Pons (tissue), 1 donor: Measurements from ENCODE around the gene AGTR1.
"Not testable (repeated sequence)": the region's sequence is repeated elsewhere in the genome, so short reads cannot be mapped to it uniquely, and the experiment has no call there.

Experiments
- DNase-seq: peaks from one replicate; pipeline ENCODE4 v3.0.0-alpha.2; 2016; ENCODE audit warnings: low spot score

Gene AGTR1

GRCh38 chr3:148758303-148758884 lies 60.7 kb downstream of the AGTR1 start:
- DNase-seq, result no peak

GRCh38 chr3:148759430-148759829 lies 61.7 kb downstream of the AGTR1 start:
- no peak for DNase-seq

- no peak for DNase-seq
Measured at GRCh38 chr3:148763156-148763680, 65.5 kb downstream of the AGTR1 start.

- no peak for DNase-seq
Measured at GRCh38 chr3:148763986-148764935, 66.6 kb downstream of the AGTR1 start.

- no peak for DNase-seq
Measured at GRCh38 chr3:148772361-148772760, 74.7 kb downstream of the AGTR1 start.

GRCh38 chr3:148772835-148773234 lies 75.1 kb downstream of the AGTR1 start:
- no peak for DNase-seq

GRCh38 chr3:148773805-148774204 lies 76.1 kb downstream of the AGTR1 start:
- DNase-seq, result no peak

GRCh38 chr3:148778926-148779325 lies 81.2 kb downstream of the AGTR1 start:
- DNase-seq, result no peak

- not testable (repeated sequence) for DNase-seq
Measured at GRCh38 chr3:148785026-148785425, 87.3 kb downstream of the AGTR1 start.

- not testable (repeated sequence) for DNase-seq
Measured at GRCh38 chr3:148786159-148786558, 88.5 kb downstream of the AGTR1 start.

GRCh38 chr3:148789146-148789545 lies 91.4 kb downstream of the AGTR1 start:
- DNase-seq, result peak; percentile 42

- no peak for DNase-seq
Measured at GRCh38 chr3:148789906-148790305, 92.2 kb downstream of the AGTR1 start.

- no peak for DNase-seq
Measured at GRCh38 chr3:148790370-148790769, 92.7 kb downstream of the AGTR1 start.

- peak; percentile 94 for DNase-seq
Measured at GRCh38 chr3:148790851-148791735, 93.4 kb downstream of the AGTR1 start.

- DNase-seq, result no peak
Measured at GRCh38 chr3:148791920-148792319, 94.2 kb downstream of the AGTR1 start.

- DNase-seq, result no peak
Measured at GRCh38 chr3:148792516-148792915, 94.8 kb downstream of the AGTR1 start.
